H1 (cell line): ENCODE results near the gene CA10. TPM values are rescaled to one million over a fixed set of nuclear protein-coding genes. Genes with fewer than 3 reads are reported as not detected.

Source experiments
- MAFK ChIP-seq: IDR thresholded peaks from 2 replicates; pipeline ENCODE4 v1.6.1; 2012; ENCODE audit warnings: low read depth, mild to moderate bottlenecking, improper control_type of control experiment, low read length
- RAD21 ChIP-seq, 2 experiments: IDR thresholded peaks in 1 of 2; conservative IDR thresholded peaks in 1 of 2; 2 replicates each; pipeline ENCODE4 v1.6.1; 2011; ENCODE audit warnings: low read depth in 2 of 2, low read length in 2 of 2, improper control_type of control experiment in 1 of 2, inconsistent platforms in 1 of 2, mild to moderate bottlenecking in 1 of 2, moderate library complexity in 1 of 2
- SIX5 ChIP-seq: IDR thresholded peaks from 2 replicates; pipeline ENCODE4 v1.6.1; 2011; ENCODE audit warnings: mild to moderate bottlenecking, low read depth, low read length
- SRF ChIP-seq: IDR thresholded peaks from 2 replicates; pipeline ENCODE4 v1.6.1; 2011; ENCODE audit warnings: mild to moderate bottlenecking, low read depth, low read length, moderate library complexity
- TCF12 ChIP-seq: IDR thresholded peaks from 2 replicates; pipeline ENCODE4 v1.6.1; 2011; ENCODE audit warnings: low read depth, mild to moderate bottlenecking, low read length
- polyA plus RNA-seq, 7 experiments: library from polyadenylated mRNA; depleted of rRNA in 3 of 7; stranded (reverse) in 5 of 7; unstranded in 2 of 7; fragments of >200 nt in 5 of 7; fragments of 200-250 nt in 2 of 7; gene quantifications; 1 replicate in 5 of 7; 2 replicates in 1 of 7; 4 replicates in 1 of 7; pipeline versions ENCODE4 v1.2.1 to v1.2.3, GENCODE V29; 2011 to 2013; ENCODE audit warnings: missing spikeins in 2 of 7, mixed read lengths in 2 of 7
- total RNA-seq: library from RNA; stranded (reverse); fragmentation: NEBNext Ultra II Directional; extraction: Animal tissue kit (Norgen Biotek cat#: 25700); gene quantifications from 2 replicates; pipeline ENCODE4 v1.2.1, GENCODE V29; 2021
- TF ChIP-seq, protein P1 (sequence below): IDR thresholded peaks from 2 replicates; pipeline ENCODE4 v1.6.1; 2012; ENCODE audit warnings: inconsistent platforms

The CA10 gene
- total and polyA plus RNA-seq, 2 of the 8 experiments (the other 6 are each of a cell fraction or from before 2014, with no cell fraction given): 0.60 to 0.63 TPM

DNA sequence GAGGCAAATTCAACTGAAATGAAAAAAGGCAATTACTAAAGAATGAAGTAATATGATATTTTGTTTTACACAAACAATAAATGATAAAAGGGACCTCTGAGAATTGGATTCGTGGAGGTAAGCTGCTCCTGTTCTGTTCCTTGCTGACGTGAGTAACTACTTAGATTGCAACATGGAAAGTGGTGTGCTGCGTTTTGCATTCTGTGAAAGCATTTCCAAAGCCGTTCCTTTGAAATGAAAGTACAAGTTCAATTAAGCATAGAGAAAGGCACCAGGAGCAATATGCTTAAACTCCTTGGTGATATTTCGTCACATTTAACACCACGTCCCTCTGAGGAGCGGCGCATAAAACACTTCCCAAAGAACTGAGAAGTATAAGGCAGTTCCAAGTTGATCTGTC, 516.5 kb downstream of the CA10 start (continued):
- TF ChIP-seq RAD21 (IDR thresholded peaks at IDR 0.05 in 1 of 2, conservative IDR thresholded peaks at IDR 0.05 in 1 of 2; ENCODE audit: low read depth in 2 of 2, low read length in 2 of 2) (no peak), SRF (no peak), TCF12 (no peak), MAFK (no peak), SIX5 (no peak)
- TF ChIP-seq, protein P1, sequence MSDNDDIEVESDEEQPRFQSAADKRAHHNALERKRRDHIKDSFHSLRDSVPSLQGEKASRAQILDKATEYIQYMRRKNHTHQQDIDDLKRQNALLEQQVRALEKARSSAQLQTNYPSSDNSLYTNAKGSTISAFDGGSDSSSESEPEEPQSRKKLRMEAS: no peak
